ENCODE measurements around the gene IL17RA.

Gene IL17RA

GRCh38 chr22:17063411-17064106 is 21.2 kb upstream of the IL17RA start:
- Mint-ChIP-seq H3K9me3 (no peaks in the 10 kb centered on the region), H3K4me3 (no peak overlapping the region), H3K27me3 (peaks cover 55% of the 10 kb centered on the region), H3K27ac (ENCODE audit: low read depth) (no peak overlapping the region), H3K36me3 (ENCODE audit: insufficient read depth) (peaks cover 3% of the 10 kb centered on the region), H3K4me1 (no peaks in the 10 kb centered on the region)
- DNase-seq (ENCODE audit: low spot score in 2 of 2) (no peak), ATAC-seq (replicated peaks; ENCODE audit: extremely low read depth, poor library complexity, severe bottlenecking) (no peak)

- no peak overlapping the region for H3K4me3 Mint-ChIP-seq
- H3K9me3 Mint-ChIP-seq: no peaks in the 10 kb centered on the region
These were observed 20.2 kb upstream of the IL17RA start for GRCh38 chr22:17064498-17065100.

GRCh38 chr22:17065433-17065832 is 19.4 kb upstream of the IL17RA start:
- Mint-ChIP-seq H3K4me3 (no peak overlapping the region), H3K36me3 (ENCODE audit: insufficient read depth) (peaks cover 3% of the 10 kb centered on the region), H3K9me3 (no peaks in the 10 kb centered on the region), H3K27me3 (peaks cover 43% of the 10 kb centered on the region), H3K27ac (ENCODE audit: low read depth) (no peak overlapping the region), H3K4me1 (no peaks in the 10 kb centered on the region)
- no peak for DNase-seq (ENCODE audit: low spot score in 2 of 2)
- ATAC-seq (replicated peaks; ENCODE audit: extremely low read depth, poor library complexity, severe bottlenecking): no peak

More at GRCh38 chr22:17064498-17065100, 20.2 kb upstream of the IL17RA start:
- H3K36me3 Mint-ChIP-seq (ENCODE audit: insufficient read depth): peaks cover 3% of the 10 kb centered on the region
- H3K27ac Mint-ChIP-seq (ENCODE audit: low read depth): no peak overlapping the region
- H3K27me3 Mint-ChIP-seq: peaks cover 51% of the 10 kb centered on the region
- H3K4me1 Mint-ChIP-seq: no peaks in the 10 kb centered on the region
- ATAC-seq (replicated peaks; ENCODE audit: extremely low read depth, poor library complexity, severe bottlenecking): no peak
- DNase-seq (ENCODE audit: low spot score in 2 of 2): no peak

- DNase-seq (ENCODE audit: low spot score in 2 of 2): no peak
- Mint-ChIP-seq H3K27ac (ENCODE audit: low read depth) (no peak overlapping the region), H3K27me3 (no peaks in the 10 kb centered on the region), H3K9me3 (no peaks in the 10 kb centered on the region), H3K36me3 (ENCODE audit: insufficient read depth) (peaks cover 2% of the 10 kb centered on the region), H3K4me1 (peaks cover 11% of the 10 kb centered on the region), H3K4me3 (no peak overlapping the region)
- ATAC-seq (replicated peaks; ENCODE audit: extremely low read depth, poor library complexity, severe bottlenecking): no peak
These were observed 11.9 kb upstream of the IL17RA start for GRCh38 chr22:17072877-17073276.

GRCh38 chr22:17074648-17075002 is 10.2 kb upstream of the IL17RA start:
- peaks cover 2% of the 10 kb centered on the region for H3K36me3 Mint-ChIP-seq (ENCODE audit: insufficient read depth)
- ATAC-seq (replicated peaks; ENCODE audit: extremely low read depth, poor library complexity, severe bottlenecking) (no peak), DNase-seq (ENCODE audit: low spot score in 2 of 2) (no peak)
- H3K27me3 Mint-ChIP-seq: no peaks in the 10 kb centered on the region
- H3K9me3 Mint-ChIP-seq: no peaks in the 10 kb centered on the region
- H3K27ac Mint-ChIP-seq (ENCODE audit: low read depth): no peak overlapping the region
- peaks cover 11% of the 10 kb centered on the region for H3K4me1 Mint-ChIP-seq
- no peak overlapping the region for H3K4me3 Mint-ChIP-seq

GRCh38 chr22:17077255-17077654 is 7.5 kb upstream of the IL17RA start:
- DNase-seq (ENCODE audit: low spot score in 2 of 2) (no peak), ATAC-seq (replicated peaks; ENCODE audit: extremely low read depth, poor library complexity, severe bottlenecking) (no peak)
- H3K4me1 Mint-ChIP-seq: peaks cover 11% of the 10 kb centered on the region
- H3K9me3 Mint-ChIP-seq: no peaks in the 10 kb centered on the region
- no peak overlapping the region for H3K4me3 Mint-ChIP-seq
- H3K27ac Mint-ChIP-seq (ENCODE audit: low read depth): no peak overlapping the region
- no peaks in the 10 kb centered on the region for H3K27me3 Mint-ChIP-seq
- H3K36me3 Mint-ChIP-seq (ENCODE audit: insufficient read depth): peaks cover 2% of the 10 kb centered on the region

GRCh38 chr22:17079572-17079971 is 5.2 kb upstream of the IL17RA start:
- DNase-seq (ENCODE audit: low spot score in 2 of 2): no peak
- Mint-ChIP-seq H3K9me3 (no peaks in the 10 kb centered on the region), H3K4me3 (no peak overlapping the region), H3K27ac (ENCODE audit: low read depth) (no peak overlapping the region), H3K27me3 (no peaks in the 10 kb centered on the region), H3K36me3 (ENCODE audit: insufficient read depth) (peaks cover 4% of the 10 kb centered on the region), H3K4me1 (peaks cover 22% of the 10 kb centered on the region)
- ATAC-seq (replicated peaks; ENCODE audit: extremely low read depth, poor library complexity, severe bottlenecking): no peak

- peaks cover 13% of the 10 kb centered on the region for H3K36me3 Mint-ChIP-seq (ENCODE audit: insufficient read depth)
- DNase-seq (ENCODE audit: low spot score in 2 of 2) (no peak), ATAC-seq (replicated peaks; ENCODE audit: extremely low read depth, poor library complexity, severe bottlenecking) (no peak)
- no peaks in the 10 kb centered on the region for H3K9me3 Mint-ChIP-seq
- H3K27me3 Mint-ChIP-seq: no peaks in the 10 kb centered on the region
- peak overlapping the region; percentile 80 for H3K27ac Mint-ChIP-seq (ENCODE audit: low read depth)
- peaks cover 37% of the 10 kb centered on the region for H3K4me1 Mint-ChIP-seq
- peak overlapping the region; percentile 86 for H3K4me3 Mint-ChIP-seq
These were observed 1.5 kb upstream of the IL17RA start for GRCh38 chr22:17083255-17083654.

- H3K27ac Mint-ChIP-seq (ENCODE audit: low read depth): peak overlapping the region; percentile 87
- peak overlapping the region; percentile 86 for H3K4me3 Mint-ChIP-seq
- ATAC-seq (replicated peaks; ENCODE audit: extremely low read depth, poor library complexity, severe bottlenecking) (no peak), DNase-seq (ENCODE audit: low spot score in 2 of 2) (no peak)
- H3K36me3 Mint-ChIP-seq (ENCODE audit: insufficient read depth): peaks cover 13% of the 10 kb centered on the region
- no peaks in the 10 kb centered on the region for H3K9me3 Mint-ChIP-seq
- peaks cover 37% of the 10 kb centered on the region for H3K4me1 Mint-ChIP-seq
- no peaks in the 10 kb centered on the region for H3K27me3 Mint-ChIP-seq
These were observed 874 bp upstream of the IL17RA start for GRCh38 chr22:17083811-17084441.

GRCh38 chr22:17085277-17086181 is 729 bp downstream of the IL17RA start:
- Mint-ChIP-seq H3K9me3 (no peaks in the 10 kb centered on the region), H3K4me3 (peak overlapping the region; percentile 86), H3K36me3 (ENCODE audit: insufficient read depth) (peaks cover 13% of the 10 kb centered on the region), H3K27ac (ENCODE audit: low read depth) (peak overlapping the region; percentile 87), H3K4me1 (peaks cover 47% of the 10 kb centered on the region), H3K27me3 (no peaks in the 10 kb centered on the region)
- ATAC-seq (replicated peaks; ENCODE audit: extremely low read depth, poor library complexity, severe bottlenecking) (peak; percentile 13), DNase-seq (ENCODE audit: low spot score in 2 of 2) (no peak)

GRCh38 chr22:17086296-17086695 is 1.5 kb downstream of the IL17RA start:
- ATAC-seq (replicated peaks; ENCODE audit: extremely low read depth, poor library complexity, severe bottlenecking) (no peak), DNase-seq (ENCODE audit: low spot score in 2 of 2) (no peak)
- Mint-ChIP-seq H3K36me3 (ENCODE audit: insufficient read depth) (peaks cover 13% of the 10 kb centered on the region), H3K27me3 (no peaks in the 10 kb centered on the region), H3K9me3 (no peaks in the 10 kb centered on the region), H3K27ac (ENCODE audit: low read depth) (no peak overlapping the region), H3K4me1 (peaks cover 53% of the 10 kb centered on the region), H3K4me3 (peak overlapping the region; percentile 86)

GRCh38 chr22:17086788-17087497 is 2.1 kb downstream of the IL17RA start:
- DNase-seq (ENCODE audit: low spot score in 2 of 2) (no peak), ATAC-seq (replicated peaks; ENCODE audit: extremely low read depth, poor library complexity, severe bottlenecking) (peak; percentile 10)
- H3K36me3 Mint-ChIP-seq (ENCODE audit: insufficient read depth): peaks cover 13% of the 10 kb centered on the region
- H3K4me1 Mint-ChIP-seq: peaks cover 57% of the 10 kb centered on the region
- peak overlapping the region; percentile 86 for H3K4me3 Mint-ChIP-seq
- no peaks in the 10 kb centered on the region for H3K9me3 Mint-ChIP-seq
- H3K27ac Mint-ChIP-seq (ENCODE audit: low read depth): no peak overlapping the region
- no peaks in the 10 kb centered on the region for H3K27me3 Mint-ChIP-seq

Measured in central memory CD8-positive, alpha-beta T cell (primary cell).